ENCODE results near the gene ELMO1.

- TF ChIP-seq CTCF (IDR thresholded peaks at IDR 0.05) (no peak), POLR2AphosphoS5 (IDR thresholded peaks at IDR 0.05) (no peak), POLR2A (IDR thresholded peaks at IDR 0.05) (no peak)
These were observed 528.2 kb downstream of the ELMO1 start for GRCh38 chr7:36920433-36920832.

Measured in transverse colon (tissue), 4 donors.